Endothelial cell of umbilical vein (primary cell): ENCODE data around the gene ANKS1B. TPM values are rescaled to one million over a fixed set of nuclear protein-coding genes. Genes with fewer than 3 reads are reported as not detected.

ENCODE experiments used
- BruUV-seq: library from RNA; stranded (reverse); fragments of 400-500 nt; replicated peaks from 2 replicates; lab custom pipeline; 2021; lab: Mats Ljungman, UMichigan
- CTCF ChIA-PET: fragments of 300-600, 350-600 bp; sonication (Branson Sonifier 250); formaldehyde crosslinking; loops from one replicate; lab custom pipeline; 2021; ENCODE audit warnings: antibody characterized with exemption, inconsistent platforms; lab: Charles Lee
- POLR2A ChIA-PET: fragments of 300-600, 350-600 bp; sonication (Branson Sonifier 250); formaldehyde crosslinking; loops from one replicate; lab custom pipeline; 2021; ENCODE audit warnings: antibody characterized with exemption, inconsistent platforms; lab: Charles Lee
- DNase-seq: peaks from one replicate; pipeline ENCODE4 v3.0.0-alpha.2; 2011; ENCODE audit warnings: low read depth, low spot score
- FAIRE-seq: peaks from 2 replicates; lab custom pipeline; 2011; peaks lifted over from hg19 to GRCh38; lab: Jason Lieb, UNC
- H2AFZ ChIP-seq: 2 replicates; pipeline ENCODE4 v1.6.0; 2012; ENCODE audit warnings: low read depth, low read length, control low read depth, inconsistent platforms
- H3K27ac ChIP-seq: 2 replicates; pipeline ENCODE4 v1.5.1; 2011; ENCODE audit warnings: low read depth, mild to moderate bottlenecking, control low read depth, low read length, moderate library complexity; ENCODE audit not compliant: insufficient read depth
- H3K27me3 ChIP-seq, 2 experiments: 2 replicates each; pipeline versions ENCODE4 v1.6.0 to v1.6.1; 2011; ENCODE audit warnings: low read length in 2 of 2, mixed read lengths in 1 of 2; ENCODE audit not compliant: control insufficient read depth in 2 of 2, insufficient read depth in 2 of 2
- H3K36me3 ChIP-seq, 2 experiments: 2 replicates in 1 of 2; 3 replicates in 1 of 2; pipeline ENCODE4 v1.5.1; 2011; ENCODE audit warnings: low read length in 2 of 2, mild to moderate bottlenecking in 1 of 2, moderate library complexity in 1 of 2; ENCODE audit not compliant: control insufficient read depth in 2 of 2, insufficient read depth in 2 of 2; ENCODE audit errors: extremely low read depth in 1 of 2
- H3K4me1 ChIP-seq: 3 replicates; pipeline ENCODE4 v1.5.1; 2011; ENCODE audit warnings: mild to moderate bottlenecking, low read length; ENCODE audit not compliant: control insufficient read depth, insufficient read depth; ENCODE audit errors: extremely low read depth
- H3K4me2 ChIP-seq: 2 replicates; pipeline ENCODE4 v1.6.1; 2011; ENCODE audit warnings: low read length, control low read depth, mixed read lengths; ENCODE audit not compliant: insufficient read depth
- H3K4me3 ChIP-seq, 3 experiments: fragments of 200-600 bp in 1 of 3; sonication (generic), shearing (Covaris generic) in 1 of 3; replicated peaks in 1 of 3; 2 replicates each; pipeline ENCODE4 v1.5.1; 2011 to 2016; ENCODE audit warnings: control low read depth in 3 of 3, low read length in 3 of 3, mild to moderate bottlenecking in 2 of 3, inconsistent platforms in 1 of 3, low read depth in 1 of 3, moderate library complexity in 1 of 3; ENCODE audit not compliant: insufficient read depth in 1 of 3
- H3K79me2 ChIP-seq: 2 replicates; pipeline ENCODE4 v1.6.0; 2012; ENCODE audit warnings: low read length, inconsistent platforms; ENCODE audit not compliant: control insufficient read depth, insufficient read depth
- H3K9ac ChIP-seq: replicated peaks from 2 replicates; pipeline ENCODE3; 2011; ENCODE audit warnings: low read length, control low read depth; ENCODE audit not compliant: insufficient read depth; ENCODE audit errors: extremely low read depth
- H3K9me1 ChIP-seq: replicated peaks from 3 replicates; pipeline ENCODE4 v1.6.0; 2011; ENCODE audit warnings: mild to moderate bottlenecking, low read length; ENCODE audit not compliant: control insufficient read depth, insufficient read depth; ENCODE audit errors: extremely low read depth
- H3K9me3 ChIP-seq: replicated peaks from 2 replicates; pipeline ENCODE4 v1.5.1; 2012; ENCODE audit warnings: low read length, inconsistent platforms; ENCODE audit not compliant: control insufficient read depth, insufficient read depth
- H4K20me1 ChIP-seq: replicated peaks from 2 replicates; pipeline ENCODE3; 2011; ENCODE audit warnings: mild to moderate bottlenecking, low read length; ENCODE audit not compliant: control insufficient read depth, insufficient read depth; ENCODE audit errors: extremely low read depth
- EZH2 ChIP-seq: IDR thresholded peaks from 2 replicates; pipeline ENCODE4 v1.6.1; 2012; ENCODE audit warnings: borderline replicate concordance, low read depth, mild to moderate bottlenecking, moderate library complexity, low read length, inconsistent platforms; ENCODE audit not compliant: severe bottlenecking
- FOS ChIP-seq: IDR thresholded peaks from 2 replicates; pipeline ENCODE4 v1.6.1; 2011; ENCODE audit warnings: mild to moderate bottlenecking, low read length, moderate library complexity, borderline replicate concordance; ENCODE audit not compliant: insufficient read depth
- GATA2 ChIP-seq: IDR thresholded peaks from 2 replicates; pipeline ENCODE4 v1.7.0; 2011; ENCODE audit warnings: low read depth, mild to moderate bottlenecking, moderate library complexity, mixed read lengths, low read length; ENCODE audit not compliant: insufficient read length, insufficient read depth
- JUN ChIP-seq: IDR thresholded peaks from 2 replicates; pipeline ENCODE4 v1.6.1; 2011; ENCODE audit warnings: borderline replicate concordance, low read depth; ENCODE audit not compliant: insufficient read length, insufficient read depth
- MYC ChIP-seq: IDR thresholded peaks from one replicate; pipeline ENCODE4 v1.6.1; 2011; ENCODE audit warnings: mild to moderate bottlenecking, low read depth, low read length
- POLR2A ChIP-seq: IDR thresholded peaks from 2 replicates; pipeline ENCODE4 v1.6.1; 2012; ENCODE audit warnings: low read depth, mild to moderate bottlenecking, control low read depth, low read length
- POLR2AphosphoS5 ChIP-seq: IDR thresholded peaks from 2 replicates; pipeline ENCODE4 v1.6.1; 2012; ENCODE audit warnings: low read depth, mild to moderate bottlenecking, control low read depth, low read length, moderate library complexity; ENCODE audit not compliant: insufficient read depth
- dilution Hi-C: fragments of 300-500 bp; cut with MboI; formaldehyde crosslinking; loops from one replicate; pipeline ENCODE4 v1.15.0; 2019; ENCODE audit warnings: low sequenced_read_pairs; ENCODE audit not compliant: extremely low pct_ligation_motif_present
- intact Hi-C: fragments of 100-400 bp; cut with micrococcal nuclease; formaldehyde crosslinking; loops from one replicate; pipeline ENCODE4 v1.10.0; 2022
- polyA plus RNA-seq, 4 experiments: library from polyadenylated mRNA; depleted of rRNA in 3 of 4; stranded (reverse) in 3 of 4; unstranded in 1 of 4; fragments of >200 nt; gene quantifications; 2 replicates each; pipeline versions ENCODE4 v1.2.1 to v1.2.3, GENCODE V29; 2011 to 2012; ENCODE audit warnings: missing spikeins in 1 of 4
- total RNA-seq: library from RNA; stranded (reverse); gene quantifications from 2 replicates; pipeline ENCODE4 v1.2.3, GENCODE V29; 2021
- TF ChIP-seq, protein P1 (sequence below): IDR thresholded peaks from 2 replicates; pipeline ENCODE4 v1.6.1; 2011; ENCODE audit not compliant: insufficient read depth, insufficient read length
- TF ChIP-seq, protein P2 (sequence below), 2 donors: IDR thresholded peaks; 1 replicate in 1 of 2; 2 replicates in 1 of 2; pipeline ENCODE4 v1.5.1; 2011; ENCODE audit warnings: low read length in 2 of 2, mild to moderate bottlenecking in 2 of 2, moderate library complexity in 2 of 2, control low read depth in 1 of 2, inconsistent platforms in 1 of 2, low read depth in 1 of 2; ENCODE audit not compliant: insufficient read depth in 1 of 2; ENCODE audit errors: extremely low read depth in 1 of 2

Gene ANKS1B
- total and polyA plus RNA-seq, 2 donors (not counting 3 experiments of a cell fraction or from before 2014, with no cell fraction given): 0.15 to 0.38 TPM

DNA sequence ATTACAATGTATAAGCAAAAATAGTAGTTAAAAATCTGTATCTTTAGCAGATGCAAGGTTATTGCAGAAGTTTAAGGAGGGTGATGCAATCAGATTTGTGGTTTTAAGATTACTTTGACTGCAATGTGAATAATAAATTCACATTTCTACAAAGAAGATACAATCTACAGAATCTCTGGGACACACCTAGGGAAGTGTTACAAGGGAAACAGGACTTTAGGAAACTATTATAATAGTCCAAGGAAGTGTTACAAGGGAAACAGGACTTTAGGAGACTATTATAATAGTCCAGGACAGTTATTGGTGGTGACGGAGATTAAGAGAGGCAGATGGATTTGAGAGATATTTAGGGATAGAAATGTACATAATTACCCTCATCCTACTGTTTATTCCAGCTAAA is 491.5 kb downstream of the ANKS1B start:
- Histone ChIP-seq H3K9ac (no peak overlapping the region), H3K4me3 (no peak overlapping the region), H4K20me1 (no peaks in the 10 kb centered on the region), H2AFZ (no peak overlapping the region), H3K27me3 (no peaks in the 10 kb centered on the region), H3K9me3 (peaks cover 1% of the 10 kb centered on the region), H3K4me1 (no peaks in the 10 kb centered on the region), H3K79me2 (no peaks in the 10 kb centered on the region), H3K9me1 (no peaks in the 10 kb centered on the region), H3K36me3 (no peaks in the 10 kb centered on the region), H3K4me2 (no peak overlapping the region), H3K27ac (no peak overlapping the region)
- intact Hi-C loops (no loop called here), dilution Hi-C loops (no loop called here)
- TF ChIP-seq EZH2: no peak
- no peak for DNase-seq
- no TSS peak for BruUV-seq
- ChIA-PET CTCF (no interaction called here), POLR2A (no interaction called here)
- FAIRE-seq: no peak

DNA sequence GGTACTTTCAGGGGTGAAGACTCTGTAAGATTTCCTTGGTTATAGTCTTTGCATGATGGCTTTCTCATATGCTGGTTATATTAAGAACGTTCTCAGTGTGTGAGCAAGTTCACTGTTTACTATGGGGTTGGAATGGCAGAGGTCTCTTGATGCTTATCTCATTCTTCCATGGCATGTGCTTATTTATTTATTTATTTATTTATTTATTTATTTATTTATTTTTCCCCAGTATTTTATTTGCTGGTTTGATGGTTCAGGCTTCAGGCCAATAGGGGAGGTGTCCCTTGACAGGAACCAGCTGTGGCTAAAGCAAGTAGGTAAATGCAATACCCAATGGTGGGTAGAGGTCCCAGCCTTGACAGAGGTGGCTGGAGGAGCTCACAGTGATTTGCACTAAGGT is 498.5 kb downstream of the ANKS1B start:
- dilution Hi-C loops: no loop called here
- TF ChIP-seq JUN: no peak
- TF ChIP-seq GATA2: no peak
- TF ChIP-seq, protein P1, sequence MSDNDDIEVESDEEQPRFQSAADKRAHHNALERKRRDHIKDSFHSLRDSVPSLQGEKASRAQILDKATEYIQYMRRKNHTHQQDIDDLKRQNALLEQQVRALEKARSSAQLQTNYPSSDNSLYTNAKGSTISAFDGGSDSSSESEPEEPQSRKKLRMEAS: no peak
- no peak for TF ChIP-seq POLR2A
- TF ChIP-seq POLR2AphosphoS5: no peak
- no peak for TF ChIP-seq EZH2
- TF ChIP-seq MYC: no peak
- TF ChIP-seq FOS: no peak
- TF ChIP-seq, protein P2, sequence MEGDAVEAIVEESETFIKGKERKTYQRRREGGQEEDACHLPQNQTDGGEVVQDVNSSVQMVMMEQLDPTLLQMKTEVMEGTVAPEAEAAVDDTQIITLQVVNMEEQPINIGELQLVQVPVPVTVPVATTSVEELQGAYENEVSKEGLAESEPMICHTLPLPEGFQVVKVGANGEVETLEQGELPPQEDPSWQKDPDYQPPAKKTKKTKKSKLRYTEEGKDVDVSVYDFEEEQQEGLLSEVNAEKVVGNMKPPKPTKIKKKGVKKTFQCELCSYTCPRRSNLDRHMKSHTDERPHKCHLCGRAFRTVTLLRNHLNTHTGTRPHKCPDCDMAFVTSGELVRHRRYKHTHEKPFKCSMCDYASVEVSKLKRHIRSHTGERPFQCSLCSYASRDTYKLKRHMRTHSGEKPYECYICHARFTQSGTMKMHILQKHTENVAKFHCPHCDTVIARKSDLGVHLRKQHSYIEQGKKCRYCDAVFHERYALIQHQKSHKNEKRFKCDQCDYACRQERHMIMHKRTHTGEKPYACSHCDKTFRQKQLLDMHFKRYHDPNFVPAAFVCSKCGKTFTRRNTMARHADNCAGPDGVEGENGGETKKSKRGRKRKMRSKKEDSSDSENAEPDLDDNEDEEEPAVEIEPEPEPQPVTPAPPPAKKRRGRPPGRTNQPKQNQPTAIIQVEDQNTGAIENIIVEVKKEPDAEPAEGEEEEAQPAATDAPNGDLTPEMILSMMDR (IDR thresholded peaks at IDR 0.05; ENCODE audit: extremely low read depth in 1 of 2, insufficient read depth in 1 of 2, low read depth in 1 of 2, low read length in 2 of 2): no peak
- no peaks in the 10 kb centered on the region for H3K4me1 ChIP-seq

More for the DNA sequence above, 498.5 kb downstream of the ANKS1B start:
- no TSS peak for BruUV-seq
- DNase-seq (no peak), FAIRE-seq (no peak)
- H4K20me1 ChIP-seq: no peaks in the 10 kb centered on the region
- intact Hi-C loops: no loop called here
- no peak overlapping the region for H2AFZ ChIP-seq
- H3K9ac ChIP-seq: no peak overlapping the region
- H3K9me1 ChIP-seq: no peaks in the 10 kb centered on the region
- H3K79me2 ChIP-seq: no peaks in the 10 kb centered on the region
- H3K27me3 ChIP-seq: no peaks in the 10 kb centered on the region
- H3K27ac ChIP-seq: no peak overlapping the region
- no peaks in the 10 kb centered on the region for H3K36me3 ChIP-seq
- no peak overlapping the region for H3K4me3 ChIP-seq
- POLR2A ChIA-PET: no interaction called here
- H3K4me2 ChIP-seq: no peak overlapping the region
- H3K9me3 ChIP-seq: peaks cover 4% of the 10 kb centered on the region
- CTCF ChIA-PET: no interaction called here
